GM19324 (cell line): Measurements from ENCODE around the gene HLA-A.
"Not testable (repeated sequence)": the region's sequence is repeated elsewhere in the genome, so short reads cannot be mapped to it uniquely, and the experiment has no call there.

ENCODE experiments used
- ATAC-seq: cut with Tn5 transposase; IDR thresholded peaks from one replicate; pipeline ENCODE4 v1.9.1; 2021; ENCODE audit warnings: mild to moderate bottlenecking, moderate library complexity; ENCODE audit not compliant: unreplicated experiment, low FRiP score

The HLA-A gene

GRCh38 chr6:29958921-29959320 lies 16.6 kb downstream of the HLA-A start:
- no peak for ATAC-seq

- ATAC-seq: no peak
These were observed 17.1 kb downstream of the HLA-A start for GRCh38 chr6:29959467-29959866.

GRCh38 chr6:29961966-29962365 lies 19.6 kb downstream of the HLA-A start:
- no peak for ATAC-seq

GRCh38 chr6:29963697-29964096 lies 21.4 kb downstream of the HLA-A start:
- ATAC-seq: not testable (repeated sequence)

- ATAC-seq: no peak
These were observed 22.2 kb downstream of the HLA-A start for GRCh38 chr6:29964518-29964886.

GRCh38 chr6:29964887-29965562 lies 22.7 kb downstream of the HLA-A start:
- peak; percentile 83 for ATAC-seq

GRCh38 chr6:29965563-29965872 lies 23.2 kb downstream of the HLA-A start:
- no peak for ATAC-seq

GRCh38 chr6:29965873-29966601 lies 23.7 kb downstream of the HLA-A start:
- peak; percentile 39 for ATAC-seq

- ATAC-seq: no peak
These were observed 25.2 kb downstream of the HLA-A start for GRCh38 chr6:29967379-29968010.

GRCh38 chr6:29968130-29968529 lies 25.8 kb downstream of the HLA-A start:
- ATAC-seq: no peak

- ATAC-seq: no peak
These were observed 26.6 kb downstream of the HLA-A start for GRCh38 chr6:29968905-29969304.

GRCh38 chr6:29970711-29971110 lies 28.4 kb downstream of the HLA-A start:
- no peak for ATAC-seq

- no peak for ATAC-seq
These were observed 32.7 kb downstream of the HLA-A start for GRCh38 chr6:29974901-29975560.

- no peak for ATAC-seq
These were observed 33.2 kb downstream of the HLA-A start for GRCh38 chr6:29975561-29975907.

GRCh38 chr6:29976253-29976587 lies 33.9 kb downstream of the HLA-A start:
- no peak for ATAC-seq

GRCh38 chr6:29976588-29977424 lies 34.5 kb downstream of the HLA-A start:
- ATAC-seq: no peak

- ATAC-seq: no peak
These were observed 35.0 kb downstream of the HLA-A start for GRCh38 chr6:29977425-29977727.

GRCh38 chr6:29980013-29980412 lies 37.7 kb downstream of the HLA-A start:
- not testable (repeated sequence) for ATAC-seq

GRCh38 chr6:29980511-29980910 lies 38.2 kb downstream of the HLA-A start:
- no peak for ATAC-seq

GRCh38 chr6:29981211-29981812 lies 39.0 kb downstream of the HLA-A start:
- ATAC-seq: no peak

GRCh38 chr6:29982097-29982496 lies 39.8 kb downstream of the HLA-A start:
- no peak for ATAC-seq
